NCI-H446 treated with DMSO at 0.1 percent for 48 hours (cell line): ENCODE measurements around the gene IFT22.
"Not testable (repeated sequence)": the region's sequence is repeated elsewhere in the genome, so short reads cannot be mapped to it uniquely, and the experiment has no call there.

Source experiments
- DNase-seq: peaks from one replicate; lab custom pipeline; 2025; lab: John Stamatoyannopoulos, UW

IFT22 gene

DNA sequence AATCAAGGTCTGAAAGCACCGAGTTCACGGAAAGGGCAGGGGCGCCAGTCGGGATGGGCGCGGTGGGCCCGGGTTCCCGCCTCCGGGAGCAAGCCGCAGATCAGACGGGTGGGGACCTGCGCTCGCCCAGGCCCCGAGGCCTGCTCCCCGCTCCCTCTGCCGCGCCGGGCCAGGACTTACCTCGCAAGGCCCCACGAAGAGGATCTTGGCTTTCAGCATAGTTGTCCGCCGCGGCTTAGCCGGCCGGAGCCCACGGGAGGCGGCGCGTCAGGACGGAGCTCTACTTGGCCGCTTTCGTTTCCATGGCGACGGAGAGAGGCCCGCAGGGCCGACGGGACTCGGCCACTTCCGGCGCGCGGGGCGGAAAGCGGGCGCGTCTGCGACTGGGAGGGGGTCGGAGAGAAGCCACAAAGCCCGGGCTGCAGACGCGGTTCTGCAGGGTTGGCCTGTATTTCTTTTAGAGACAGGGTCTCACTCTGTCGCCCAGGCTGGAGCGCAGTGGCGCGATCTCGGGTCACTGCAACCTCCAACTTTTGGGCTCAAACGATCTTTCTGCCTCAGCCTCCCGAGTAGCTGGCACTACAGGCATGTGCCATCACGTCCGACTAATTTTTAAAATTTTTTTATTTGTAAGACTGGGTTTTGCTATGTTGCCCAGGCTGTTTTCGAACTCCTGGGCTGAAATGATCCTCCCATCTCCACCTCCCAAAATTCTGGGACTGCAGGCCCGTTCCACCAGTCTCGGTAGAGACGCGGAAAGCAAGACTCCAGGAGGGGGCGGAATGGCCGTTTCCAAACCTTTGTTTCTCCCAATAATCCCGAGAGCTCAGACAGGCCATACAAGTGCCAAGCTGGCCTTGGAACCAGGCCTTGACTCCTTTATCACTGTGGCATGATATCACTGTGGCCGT is at the start of gene IFT22:
TSS of gene IFT22 (minus strand) at position 322 of the 911 bp plus-strand sequence. CDS start at position 219, 103 bp downstream.
- DNase-seq = peak; percentile 50

DNA sequence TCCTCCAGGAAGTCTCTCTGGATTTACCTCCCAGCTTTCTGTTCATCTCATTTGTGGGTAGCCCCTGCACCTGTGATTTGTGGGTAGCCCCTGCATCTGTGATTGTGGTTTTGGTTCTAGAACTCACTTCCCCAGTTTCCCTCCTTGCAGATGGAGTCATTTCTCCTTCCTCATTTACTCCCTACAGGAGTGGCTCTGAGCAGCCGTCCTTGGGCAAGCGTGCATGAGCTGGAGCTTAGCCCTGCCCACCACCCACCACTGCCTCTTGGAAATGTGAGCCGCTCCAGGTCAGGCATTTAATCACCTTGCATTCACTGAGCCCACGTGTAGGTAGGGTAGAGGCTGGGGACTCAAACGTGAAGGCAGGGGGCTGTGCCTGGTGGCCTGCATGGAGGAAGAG is 49.2 kb upstream of the IFT22 start:
- no peak for DNase-seq

DNA sequence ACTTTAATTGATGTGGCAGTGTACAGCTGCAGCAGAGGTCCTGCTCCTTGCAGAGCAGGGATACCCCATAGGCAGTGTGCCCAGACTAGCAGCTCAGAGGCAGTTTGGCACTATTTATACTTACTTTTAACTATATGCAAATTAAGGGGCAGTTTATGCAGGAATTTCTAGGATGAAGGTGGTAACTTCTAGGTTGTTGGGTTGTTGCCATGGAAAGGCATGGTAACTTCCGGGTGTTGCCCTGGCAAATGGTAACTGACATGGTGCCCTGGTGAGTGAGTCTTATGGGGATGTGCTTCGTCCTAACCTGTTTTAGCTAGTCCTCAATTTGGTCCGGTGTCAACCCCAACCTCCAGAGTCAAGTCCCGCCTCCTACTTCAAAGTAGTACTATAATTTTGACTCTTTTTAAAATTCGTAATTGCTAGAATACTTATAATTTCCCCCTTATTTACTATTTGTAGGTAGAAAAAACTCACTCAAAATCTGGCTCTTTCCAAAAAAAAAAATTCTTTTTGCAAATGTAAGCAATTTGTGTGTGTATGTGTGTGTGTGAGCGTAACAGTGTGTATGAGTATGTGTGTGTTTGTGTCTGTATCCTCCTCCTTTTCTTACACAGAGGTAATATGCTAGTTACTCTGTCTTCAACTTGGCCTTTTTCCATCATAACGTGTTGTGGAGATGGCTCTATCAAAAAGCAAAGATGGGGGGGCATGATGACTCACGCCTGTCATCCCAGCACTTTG is 47.0 kb upstream of the IFT22 start:
- no peak for DNase-seq

DNA sequence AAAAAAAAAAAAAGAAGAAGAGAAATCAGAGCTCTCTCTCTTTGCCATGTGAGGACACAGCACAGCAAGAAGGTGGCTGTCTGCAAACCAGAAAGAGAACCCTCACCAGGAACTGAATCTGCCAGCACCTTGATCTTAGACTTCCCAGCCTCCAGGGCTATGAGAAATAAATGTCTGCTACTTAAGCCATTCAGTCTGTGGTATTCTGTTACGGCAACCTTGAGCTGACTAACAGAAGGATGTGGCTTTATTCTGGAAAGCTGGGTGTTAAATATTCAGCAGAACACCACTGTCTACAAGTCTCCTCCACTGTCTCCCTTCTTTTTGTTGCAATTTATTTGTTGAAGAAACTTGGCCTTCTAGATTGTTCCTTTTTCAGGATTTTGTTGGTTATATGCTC is 46.1 kb upstream of the IFT22 start:
- DNase-seq = no peak

DNA sequence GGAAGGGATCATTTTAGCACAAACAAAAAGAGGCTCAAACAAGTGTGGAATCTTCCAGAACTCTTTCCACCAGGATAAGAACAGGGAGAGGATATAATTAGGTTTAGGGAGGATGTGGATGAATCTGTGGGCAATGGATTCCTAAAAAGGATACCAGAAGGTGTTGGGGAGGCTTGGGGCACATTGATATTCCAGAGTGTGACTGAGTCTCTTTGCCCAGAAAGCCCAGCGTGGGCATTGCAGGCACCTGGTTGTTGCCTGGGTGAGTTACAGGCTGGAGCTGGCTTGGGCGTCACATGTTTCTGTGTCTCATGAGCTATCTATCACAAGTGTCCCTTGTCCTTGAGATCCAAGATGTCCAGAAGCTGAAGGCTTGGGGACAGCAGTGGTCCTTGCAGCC is 44.3 kb upstream of the IFT22 start:
- no peak for DNase-seq

DNA sequence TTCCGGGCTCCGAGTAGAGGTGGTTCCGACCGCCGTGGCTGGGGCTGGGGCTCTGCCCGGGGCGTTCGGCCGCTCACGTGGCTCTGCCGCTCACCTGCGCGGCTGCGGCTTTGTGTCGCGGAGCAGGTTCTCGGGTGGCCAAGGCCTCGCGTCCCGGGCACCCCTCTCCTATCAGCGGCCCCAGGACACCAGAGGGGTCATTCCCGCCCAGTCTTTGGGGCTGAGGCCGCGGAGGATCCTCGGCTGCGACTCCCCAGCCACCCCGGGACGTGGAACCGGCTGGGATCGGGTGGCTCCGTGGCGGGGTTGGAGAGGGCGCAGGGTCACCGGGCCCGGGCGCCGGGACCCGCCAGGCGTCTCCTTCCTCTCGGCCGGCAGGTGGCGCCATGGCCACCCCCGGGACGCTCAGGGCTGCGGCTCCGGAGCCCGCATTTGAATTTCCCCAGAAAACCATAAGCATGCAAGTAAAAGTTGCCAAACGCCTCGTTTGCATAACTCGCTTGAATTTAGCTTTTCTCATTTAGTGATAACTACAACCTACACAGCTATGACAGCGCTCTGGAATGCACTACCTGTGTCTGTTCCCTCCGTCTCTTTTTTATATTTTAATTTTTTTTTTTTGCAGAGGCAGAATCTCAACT is 42.2 kb upstream of the IFT22 start:
- no peak for DNase-seq

DNA sequence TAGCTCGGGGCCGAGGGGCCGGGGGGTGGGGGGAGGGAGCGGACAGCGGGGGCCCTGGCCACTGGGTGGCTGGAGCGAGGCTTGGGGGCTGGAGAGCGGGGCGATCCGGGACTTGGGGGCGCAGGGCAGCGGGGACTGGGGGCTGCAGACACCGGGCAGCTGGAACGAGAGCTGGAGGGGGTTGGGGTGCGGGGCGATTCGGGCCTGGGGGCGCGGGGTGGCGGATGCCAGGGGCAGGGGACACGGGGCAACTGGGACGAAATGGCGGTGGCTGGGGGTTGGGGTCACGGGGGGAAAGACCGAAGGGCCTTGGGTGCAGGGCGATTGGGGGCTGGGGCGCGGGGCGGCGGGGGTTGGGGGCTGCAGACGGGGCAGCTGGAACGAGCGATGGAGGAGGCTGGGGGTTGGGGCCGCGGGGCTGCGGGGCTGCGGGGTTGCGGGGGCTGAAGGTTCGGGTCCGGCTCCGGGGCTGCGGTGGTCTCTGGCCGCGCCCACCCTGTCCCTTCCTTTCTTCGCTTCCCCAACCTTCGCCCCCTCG is 41.7 kb upstream of the IFT22 start:
- DNase-seq = no peak

DNA sequence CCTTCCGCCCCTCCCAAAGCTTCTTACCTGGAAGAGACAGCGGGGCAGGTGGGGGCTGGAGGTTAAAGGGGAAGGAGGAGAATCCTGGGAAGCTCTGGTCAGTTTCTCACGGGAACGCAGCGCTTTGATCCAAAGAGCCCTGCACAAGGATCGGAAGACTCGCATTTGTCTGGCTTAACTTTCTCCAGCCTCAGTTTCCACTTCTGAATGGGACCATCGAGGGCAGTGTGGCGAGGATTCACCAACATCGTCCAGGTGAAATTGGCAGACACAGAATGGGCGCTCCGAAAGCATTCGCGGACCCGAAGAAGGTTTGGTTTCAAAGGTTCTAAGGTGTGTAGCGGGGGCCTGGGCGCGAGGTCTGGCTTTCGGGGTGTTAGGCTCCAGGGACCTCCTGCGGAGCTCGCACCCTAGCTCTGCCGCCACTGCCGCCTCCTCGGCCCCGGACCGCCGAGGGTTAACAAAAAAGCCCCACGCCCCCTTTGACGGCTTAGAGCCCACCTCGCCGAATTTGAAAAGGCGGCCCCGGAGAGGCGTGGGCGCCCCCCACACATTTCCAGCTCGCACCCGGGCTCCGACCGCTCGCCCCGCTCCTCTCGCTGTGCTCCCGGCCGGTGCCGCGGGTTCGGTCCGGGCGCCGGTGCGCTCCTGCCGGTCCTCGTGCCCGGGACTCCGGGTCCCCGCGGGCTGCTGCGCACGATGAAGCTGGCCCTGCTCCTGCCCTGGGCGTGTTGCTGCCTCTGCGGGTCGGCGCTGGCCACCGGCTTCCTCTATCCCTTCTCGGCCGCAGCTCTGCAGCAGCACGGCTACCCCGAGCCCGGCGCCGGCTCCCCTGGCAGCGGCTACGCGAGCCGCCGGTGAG is 41.0 kb upstream of the IFT22 start, which contains the start of gene COL26A1:
TSS of gene COL26A1 (plus strand) at position 542 of the 862 bp plus-strand sequence. CDS start at position 700, 158 bp downstream.
- DNase-seq = no peak

DNA sequence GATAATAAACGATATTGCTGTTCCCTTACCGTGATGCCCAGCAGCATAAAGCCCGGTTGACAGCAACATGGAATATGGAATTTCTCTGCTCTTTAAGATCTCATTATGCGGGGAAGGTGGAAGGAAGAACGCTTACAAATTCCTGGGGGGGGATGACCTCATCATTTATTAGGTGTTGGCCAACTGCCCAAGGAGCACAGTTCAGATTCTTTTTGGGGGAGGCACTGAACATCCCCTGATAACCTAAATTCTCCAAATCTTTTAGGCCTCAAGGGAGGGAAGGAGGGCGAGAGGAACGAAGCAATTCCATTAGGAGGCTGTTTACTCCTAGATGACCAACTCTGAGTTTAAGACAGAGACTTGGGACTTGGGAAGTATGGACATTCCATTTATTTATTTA is 35.8 kb upstream of the IFT22 start:
- no peak for DNase-seq

DNA sequence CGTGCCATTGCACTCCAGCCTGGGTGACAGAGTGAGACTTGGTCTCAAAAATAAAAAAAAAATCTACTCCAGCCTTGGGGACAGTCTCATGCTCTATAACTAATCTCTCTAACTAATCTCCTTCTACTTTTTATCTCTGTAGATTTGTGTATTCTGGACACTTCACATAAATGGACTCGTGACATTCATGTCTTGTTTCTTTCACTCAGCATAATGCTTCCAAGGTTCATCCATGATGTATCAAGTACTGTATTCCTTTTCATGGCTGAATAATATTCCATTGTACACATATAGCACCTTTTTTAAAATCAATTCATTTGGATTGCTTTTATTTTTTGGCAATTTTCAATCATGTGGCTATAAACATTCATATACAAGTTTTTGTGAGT is 31.3 kb upstream of the IFT22 start:
- DNase-seq = no peak

DNA sequence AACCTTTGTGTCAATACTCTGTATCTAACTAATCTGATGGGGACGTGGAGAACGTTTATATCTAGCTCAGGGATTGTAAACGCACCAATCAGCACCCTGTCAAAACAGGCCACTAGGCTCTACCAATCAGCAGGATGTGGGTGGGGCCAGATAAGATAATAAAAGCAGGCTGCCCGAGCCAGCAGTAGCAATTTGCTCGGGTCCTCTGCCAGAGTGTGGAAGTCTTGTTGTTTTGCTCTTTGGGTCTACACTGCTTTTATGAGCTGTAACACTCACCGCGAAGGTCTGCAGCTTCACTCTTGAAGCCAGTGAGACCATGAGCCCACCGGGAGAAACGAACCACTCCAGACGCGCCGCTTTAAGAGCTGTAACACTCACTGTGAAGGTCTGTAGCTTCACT is 27.7 kb upstream of the IFT22 start:
- not testable (repeated sequence) for DNase-seq

DNA sequence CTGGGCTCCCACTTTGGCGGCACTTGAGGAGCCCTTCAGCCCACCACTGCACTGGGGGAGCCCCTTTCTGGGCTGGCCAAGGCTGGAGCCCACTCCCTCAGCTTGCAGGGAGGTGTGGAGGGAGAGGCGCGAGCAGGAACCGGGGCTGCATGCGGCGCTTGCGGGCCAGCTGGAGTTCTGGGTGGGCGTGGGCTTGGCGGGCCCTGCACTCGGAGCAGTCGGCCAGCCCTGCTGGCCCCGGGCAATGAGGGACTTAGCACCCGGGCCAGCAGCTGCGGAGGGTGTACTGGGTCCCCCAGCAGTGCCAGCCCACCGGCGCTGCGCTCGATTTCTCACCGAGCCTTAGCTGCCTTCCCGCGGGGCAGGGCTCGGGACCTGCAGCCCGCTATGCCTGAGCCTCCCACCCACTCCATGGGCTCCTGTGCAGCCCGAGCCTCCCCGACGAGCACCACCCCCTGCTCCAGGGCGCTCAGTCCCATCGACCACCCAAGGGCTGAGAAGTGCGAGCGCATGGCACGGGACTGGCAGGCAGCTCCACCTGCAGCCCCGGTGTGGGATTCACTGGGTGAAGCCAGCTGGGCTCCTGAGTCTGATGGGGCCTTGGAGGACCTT is 26.9 kb upstream of the IFT22 start:
- not testable (repeated sequence) for DNase-seq

DNA sequence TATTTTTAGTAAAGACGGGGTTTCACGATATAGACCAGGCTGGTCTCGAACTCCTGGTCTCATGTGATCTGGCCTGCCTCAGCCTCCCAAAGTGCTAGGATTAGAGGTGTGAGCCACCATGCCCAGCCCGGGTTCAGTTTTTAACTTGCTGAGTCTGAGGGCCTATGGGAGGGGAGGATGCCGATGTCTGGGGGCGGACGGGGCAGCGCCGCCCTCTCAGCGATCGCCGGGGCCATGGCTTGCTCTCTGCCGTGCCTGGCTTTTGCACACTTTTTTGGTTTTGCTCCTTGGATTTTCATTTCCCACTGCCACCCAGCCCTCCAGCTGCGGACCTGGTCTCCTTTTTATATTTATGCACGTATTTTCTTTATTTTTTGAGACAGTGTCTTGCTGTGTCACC is 25.9 kb upstream of the IFT22 start:
- no peak for DNase-seq

DNA sequence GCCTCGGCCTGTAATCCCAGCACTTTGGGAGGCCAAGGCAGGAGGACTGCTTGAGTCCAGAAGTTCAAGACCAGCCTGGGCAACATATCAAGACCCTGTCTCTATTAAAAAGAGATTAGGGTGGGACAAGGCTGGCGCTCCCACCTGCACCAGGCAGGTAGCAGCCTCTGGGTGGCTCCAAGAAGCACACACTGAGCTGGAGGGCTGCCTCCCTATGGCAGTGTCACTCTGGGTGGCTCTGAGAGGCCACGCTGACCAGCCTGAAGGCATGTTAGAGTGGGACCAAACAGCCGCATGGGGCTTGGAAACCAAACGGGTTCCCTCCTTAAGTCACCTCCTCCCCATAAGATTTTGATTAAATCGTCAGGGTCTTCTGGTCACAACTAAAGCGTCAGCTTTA is 21.3 kb upstream of the IFT22 start:
- no peak for DNase-seq

DNA sequence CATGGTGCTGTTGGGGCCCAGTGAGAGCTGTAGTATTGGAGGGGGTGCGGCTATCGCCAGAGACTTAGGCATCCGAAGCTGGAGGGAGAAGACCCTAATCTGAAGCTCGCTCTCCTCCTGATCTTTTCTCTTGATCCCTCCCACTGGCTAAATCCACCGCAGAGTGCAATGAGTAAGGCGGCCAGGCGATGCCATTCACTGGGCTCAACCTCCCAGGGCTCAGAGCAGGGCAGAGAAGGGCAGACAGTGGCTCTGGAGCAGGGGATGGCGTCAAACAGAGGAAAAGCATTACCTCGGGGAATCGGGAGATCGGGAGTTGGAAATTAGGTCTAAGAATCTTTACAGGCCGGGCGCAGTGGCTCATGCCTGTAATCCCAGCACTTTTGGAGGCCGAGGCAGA is 18.8 kb upstream of the IFT22 start:
- no peak for DNase-seq

DNA sequence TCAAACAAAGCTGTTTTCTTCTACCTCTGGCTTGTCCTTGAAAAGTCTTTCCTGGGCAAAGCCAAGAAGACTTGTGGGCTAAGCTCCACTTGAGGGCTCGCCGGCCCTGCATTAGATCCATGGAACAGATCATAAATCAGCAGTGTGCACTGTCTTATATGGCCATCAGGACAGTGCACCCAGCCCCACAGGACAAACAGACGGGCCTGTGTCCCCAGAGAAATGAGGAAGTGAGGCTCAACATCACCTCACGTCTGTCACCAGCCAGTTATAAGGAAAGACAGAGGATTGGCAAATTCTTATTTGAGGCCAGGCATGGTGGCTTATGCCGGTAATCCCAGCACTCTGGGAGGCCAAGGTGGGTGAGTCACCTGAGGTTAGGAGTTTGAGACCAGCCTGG is 12.3 kb upstream of the IFT22 start:
- DNase-seq = no peak

DNA sequence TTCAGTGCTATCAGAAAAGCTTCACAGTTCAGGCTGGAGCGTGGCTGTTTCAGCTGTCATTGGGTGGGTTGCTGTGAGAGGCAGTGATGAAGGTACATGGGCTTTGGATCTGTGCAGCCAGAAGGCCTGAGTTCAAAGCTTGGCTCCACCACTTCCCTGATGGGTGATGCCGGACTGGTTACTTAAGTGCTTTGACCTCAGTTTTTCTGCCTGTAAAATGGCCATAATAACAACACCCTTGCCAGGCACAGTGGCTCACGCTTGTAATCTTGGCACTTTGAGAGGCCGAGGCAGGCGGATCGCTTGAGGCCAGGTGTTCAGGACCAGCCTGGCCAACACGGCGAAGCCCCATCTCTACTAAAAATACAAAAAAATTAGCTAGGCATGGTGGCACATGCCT is 10.4 kb upstream of the IFT22 start:
- no peak for DNase-seq

DNA sequence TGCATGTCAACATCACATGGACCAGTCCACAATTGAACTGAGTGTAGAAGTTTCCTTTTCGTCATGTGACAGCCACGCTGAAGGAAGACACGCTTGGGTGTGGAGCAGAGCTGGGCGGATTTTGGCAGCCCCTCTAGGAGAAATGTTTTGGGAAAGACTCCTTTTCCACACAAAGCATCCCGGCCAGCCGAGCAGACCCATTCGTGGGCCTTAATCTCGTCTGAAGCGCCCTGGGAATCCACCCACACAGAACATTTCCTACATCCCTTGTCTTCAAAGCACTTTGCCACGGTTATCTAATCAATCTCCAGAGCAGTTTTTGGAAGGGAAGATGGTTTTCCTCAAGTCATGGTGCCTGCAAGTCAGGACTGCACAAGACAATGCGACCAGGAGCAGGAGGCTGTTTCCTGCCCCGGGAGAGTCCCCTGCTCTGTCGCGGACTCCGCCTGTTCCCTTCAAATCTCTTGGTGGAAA is 8.4 kb upstream of the IFT22 start:
- DNase-seq = no peak

DNA sequence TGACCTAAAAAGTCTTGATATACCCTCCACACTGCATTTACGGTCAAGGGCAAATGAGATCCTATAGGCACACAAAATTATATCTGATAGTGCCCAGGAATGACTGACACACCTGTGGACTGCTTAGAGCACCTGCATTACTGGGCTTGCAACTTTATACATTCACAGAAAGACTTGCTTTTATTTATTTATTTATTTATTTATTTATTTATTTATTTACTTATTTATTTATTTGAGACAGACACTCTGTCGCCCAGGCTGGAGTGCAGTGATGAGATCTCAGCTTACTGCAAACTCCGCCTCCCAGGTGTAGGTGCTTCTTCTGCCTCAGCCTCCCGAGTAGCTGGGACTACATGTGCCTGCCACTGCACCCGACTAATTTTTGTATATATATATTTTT is 6.5 kb upstream of the IFT22 start:
- no peak for DNase-seq

DNA sequence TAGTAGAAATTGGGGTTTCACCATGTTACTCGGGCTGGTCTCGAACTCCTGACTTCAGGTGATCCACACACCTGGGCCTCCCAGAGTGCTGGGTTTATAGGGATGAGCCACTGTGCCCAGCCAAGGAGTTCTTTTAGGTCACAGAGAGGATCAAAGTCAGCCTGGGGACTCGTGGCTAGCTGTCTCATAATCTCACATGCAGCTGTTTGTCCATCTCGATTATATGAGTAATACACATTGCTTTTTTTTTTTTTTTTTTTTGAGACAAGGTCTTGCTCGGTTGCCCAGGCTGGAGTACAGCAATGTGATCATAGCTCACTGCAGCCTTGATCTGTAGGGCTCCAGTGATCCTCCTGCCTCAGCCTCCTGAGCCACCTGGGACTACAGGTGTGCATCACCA is 2.2 kb downstream of the IFT22 start:
- DNase-seq = no peak

DNA sequence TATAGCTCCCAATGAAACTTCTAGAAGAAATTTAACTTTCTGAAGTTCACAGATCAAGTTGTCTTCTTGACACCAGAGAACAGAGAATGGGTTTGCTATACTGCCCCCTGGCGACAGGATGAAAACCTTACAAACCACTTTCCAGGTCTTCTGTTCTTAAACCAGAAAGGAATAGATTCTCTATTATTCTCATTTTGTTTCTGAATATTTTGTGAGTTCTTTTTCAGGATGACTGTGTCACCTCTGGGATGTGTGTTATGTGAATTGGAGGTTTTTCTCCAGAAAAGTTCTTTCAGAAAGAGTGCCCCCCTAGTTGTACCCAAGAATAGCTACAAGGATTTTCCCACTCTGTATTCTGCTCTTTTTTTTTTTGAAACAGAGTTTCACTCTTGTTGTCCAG is 6.3 kb downstream of the IFT22 start:
- no peak for DNase-seq
